GM12865 (cell line): ENCODE results near the gene ZNF521.
"Not testable (repeated sequence)": the region's sequence is repeated elsewhere in the genome, so short reads cannot be mapped to it uniquely, and the experiment has no call there.

Source experiments
- DNase-seq: peaks from one replicate; pipeline ENCODE4 v3.0.0; 2010; ENCODE audit warnings: low read depth
- H3K4me3 ChIP-seq: 2 replicates; pipeline ENCODE4 v1.5.1; 2011; ENCODE audit warnings: mild to moderate bottlenecking, low read depth, low read length, control low read depth
- CTCF ChIP-seq: IDR thresholded peaks from 2 replicates; pipeline ENCODE4 v1.5.1; 2011; ENCODE audit warnings: low read length, control low read depth, low read depth, inconsistent platforms; ENCODE audit not compliant: insufficient read depth; ENCODE audit errors: missing control alignments

Gene ZNF521

GRCh38 chr18:25039781-25040180 is 312.2 kb downstream of the ZNF521 start:
- H3K4me3 ChIP-seq, result no peak overlapping the region
- no peak for TF ChIP-seq CTCF
- DNase-seq, result no peak

GRCh38 chr18:25038261-25038660 is 313.7 kb downstream of the ZNF521 start:
- no peak overlapping the region for H3K4me3 ChIP-seq
- DNase-seq, result no peak
- no peak for TF ChIP-seq CTCF

- no peak for TF ChIP-seq CTCF
- no peak overlapping the region for H3K4me3 ChIP-seq
- no peak for DNase-seq
Observed at GRCh38 chr18:25033747-25034471, 318.1 kb downstream of the ZNF521 start.

- H3K4me3 ChIP-seq, DNase-seq: not testable (repeated sequence)
Observed at GRCh38 chr18:25033175-25033574, 318.8 kb downstream of the ZNF521 start.

GRCh38 chr18:25029802-25030201 is 322.2 kb downstream of the ZNF521 start:
- no peak for TF ChIP-seq CTCF
- H3K4me3 ChIP-seq, result no peak overlapping the region
- no peak for DNase-seq

- no peak for DNase-seq
- H3K4me3 ChIP-seq, result no peak overlapping the region
- TF ChIP-seq CTCF, result no peak
Observed at GRCh38 chr18:25019931-25020330, 332.0 kb downstream of the ZNF521 start.

GRCh38 chr18:25019086-25019860 is 332.7 kb downstream of the ZNF521 start:
- no peak for DNase-seq
- no peak for TF ChIP-seq CTCF
- H3K4me3 ChIP-seq, result no peak overlapping the region
